HG02759 (cell line): ENCODE results near the gene CRB2.

Experiments used
- ATAC-seq: cut with Tn5 transposase; IDR thresholded peaks from one replicate; pipeline ENCODE4 v1.9.1; 2021; ENCODE audit warnings: mild to moderate bottlenecking, moderate library complexity; ENCODE audit not compliant: unreplicated experiment

CRB2 gene

GRCh38 chr9:123377211-123377971 lies 21.4 kb downstream of the CRB2 start:
- ATAC-seq = no peak

DNA sequence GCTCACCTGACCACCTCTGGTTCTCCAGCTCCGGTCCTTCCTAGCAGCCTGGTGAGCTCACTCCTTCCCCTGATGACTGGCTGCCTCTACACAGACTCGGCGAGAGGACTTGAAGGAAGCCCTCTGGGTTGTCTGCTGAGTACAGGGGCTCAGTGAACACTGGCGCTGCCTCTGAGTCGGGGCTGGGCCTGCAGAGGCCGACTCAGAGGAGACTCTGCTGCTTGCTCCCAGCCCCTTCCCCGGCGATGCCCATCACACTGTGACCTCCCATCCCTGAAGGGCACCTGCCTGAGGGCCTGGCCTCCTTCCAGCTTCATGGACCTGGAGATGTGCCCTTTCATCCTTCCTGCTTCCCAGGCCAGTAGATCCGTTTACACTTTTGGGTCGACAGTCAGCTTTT lies 22.0 kb downstream of the CRB2 start:
- ATAC-seq = no peak

- no peak for ATAC-seq
Measured at GRCh38 chr9:123378956-123379660, 23.1 kb downstream of the CRB2 start.

GRCh38 chr9:123380852-123381705 lies 25.1 kb downstream of the CRB2 start:
- ATAC-seq = no peak

DNA sequence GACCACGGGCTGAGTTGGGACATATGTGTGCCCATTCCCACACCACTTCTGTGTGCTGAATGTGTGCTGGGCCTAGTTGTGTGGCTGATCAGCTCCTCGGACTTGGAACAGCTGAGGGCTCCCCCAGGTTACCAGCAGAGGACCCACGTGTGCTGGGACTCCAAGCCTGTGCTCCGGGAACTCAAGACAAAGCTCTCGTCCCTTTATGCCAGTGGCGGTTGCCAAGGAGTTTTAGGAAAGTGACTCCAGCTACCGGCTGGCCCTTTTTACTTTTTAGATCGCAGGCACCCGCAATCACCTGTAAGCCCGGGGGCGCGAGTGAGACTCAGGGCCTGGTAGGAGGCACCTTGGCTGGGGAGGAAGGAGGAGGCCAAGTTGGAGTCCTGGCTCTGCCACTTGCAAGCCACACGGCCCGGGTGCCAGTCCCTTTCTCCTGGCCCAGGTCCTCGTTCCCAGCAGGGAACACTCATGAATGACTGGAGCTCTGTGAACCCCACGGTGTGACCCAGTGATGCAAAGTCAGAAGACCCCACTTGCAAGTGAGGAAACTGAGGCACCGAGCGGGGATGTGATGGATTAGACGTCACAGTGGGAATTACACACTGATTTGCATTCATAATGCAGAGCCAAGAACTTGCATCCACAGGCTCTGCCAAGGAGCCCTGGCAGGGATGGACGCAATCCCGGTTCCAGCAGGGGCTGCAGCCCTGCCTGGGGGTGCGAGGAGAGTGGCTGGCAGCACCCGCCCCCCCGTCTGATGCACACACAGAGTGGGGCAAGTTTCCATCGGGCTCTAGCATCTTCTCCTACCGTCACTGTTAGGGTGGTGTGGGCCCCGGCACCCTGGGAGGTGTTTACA lies 26.9 kb downstream of the CRB2 start:
- no peak for ATAC-seq

DNA sequence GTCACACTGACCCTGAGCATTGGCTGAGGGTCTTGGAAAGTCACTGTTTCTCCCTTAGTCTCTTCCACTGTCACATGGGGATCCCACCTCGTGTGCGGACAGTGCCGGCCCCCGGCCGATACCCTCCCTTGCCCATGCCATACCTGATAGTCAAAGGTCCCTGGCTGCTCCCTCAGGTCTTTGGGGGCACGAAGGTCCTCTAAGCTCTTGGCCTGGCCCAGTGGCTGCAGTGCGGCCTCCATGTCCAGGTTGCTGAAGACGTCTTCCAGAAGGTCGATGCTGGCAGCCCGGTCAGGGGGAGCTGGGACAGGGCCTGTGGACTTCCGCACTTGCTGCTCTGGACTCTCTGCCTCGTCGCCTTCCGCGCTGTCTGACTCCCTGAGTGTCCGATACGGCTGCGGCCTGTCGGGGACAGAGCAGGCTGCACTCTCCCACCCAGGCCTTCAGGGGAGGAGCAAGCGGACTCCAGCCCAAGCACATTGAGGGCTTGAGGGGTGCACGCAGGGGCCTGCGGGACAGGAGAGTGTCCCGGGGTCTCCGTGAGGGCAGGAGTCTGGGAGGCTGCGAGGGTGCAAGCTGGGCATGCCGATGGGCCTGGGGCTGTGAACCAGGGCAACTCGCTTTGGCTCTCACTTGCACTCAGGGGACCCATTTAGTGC lies 27.6 kb downstream of the CRB2 start:
- no peak for ATAC-seq

GRCh38 chr9:123387686-123388085 lies 31.7 kb downstream of the CRB2 start:
- no peak for ATAC-seq

DNA sequence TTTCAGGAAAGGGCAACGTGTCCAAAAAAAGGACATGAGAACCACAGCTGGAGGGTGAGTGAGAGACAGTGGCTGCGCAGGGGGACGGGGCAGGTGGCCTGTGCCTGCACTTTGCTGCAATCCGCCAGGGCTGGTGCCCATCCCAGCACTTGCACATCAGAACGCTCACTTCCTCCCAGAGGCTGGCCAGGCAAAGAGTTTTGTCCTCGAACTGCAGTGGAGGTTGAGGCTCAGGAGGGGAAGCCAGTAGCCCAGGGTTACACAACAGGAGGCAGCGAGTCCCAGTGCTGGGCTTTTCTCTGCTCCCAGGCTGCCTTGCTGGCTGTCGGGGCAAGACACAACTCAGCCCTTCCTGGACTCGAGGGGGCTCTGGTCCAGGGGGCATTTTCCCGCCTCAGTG lies 33.1 kb downstream of the CRB2 start:
- ATAC-seq = no peak

DNA sequence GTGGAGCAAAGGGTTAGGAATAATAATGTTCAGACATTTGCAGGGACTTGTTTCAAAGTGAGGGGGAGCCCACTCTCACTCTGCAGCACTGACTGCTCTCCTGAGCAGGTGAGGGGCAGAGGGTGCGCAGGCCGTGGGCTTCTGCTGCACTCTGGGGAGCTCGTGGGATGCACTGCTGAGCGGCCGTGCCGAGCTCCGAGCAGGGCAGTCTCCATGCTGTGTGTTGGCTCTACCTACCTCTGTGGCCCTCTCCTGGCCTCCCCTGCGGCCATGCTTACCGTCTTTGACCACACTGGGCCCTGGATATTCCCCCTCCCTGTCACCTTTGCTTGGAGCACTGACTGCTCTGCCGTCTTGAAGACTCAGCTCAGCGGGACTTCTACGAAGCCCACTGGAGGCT lies 33.7 kb downstream of the CRB2 start:
- ATAC-seq = no peak

GRCh38 chr9:123390337-123391135 lies 34.5 kb downstream of the CRB2 start:
- no peak for ATAC-seq

DNA sequence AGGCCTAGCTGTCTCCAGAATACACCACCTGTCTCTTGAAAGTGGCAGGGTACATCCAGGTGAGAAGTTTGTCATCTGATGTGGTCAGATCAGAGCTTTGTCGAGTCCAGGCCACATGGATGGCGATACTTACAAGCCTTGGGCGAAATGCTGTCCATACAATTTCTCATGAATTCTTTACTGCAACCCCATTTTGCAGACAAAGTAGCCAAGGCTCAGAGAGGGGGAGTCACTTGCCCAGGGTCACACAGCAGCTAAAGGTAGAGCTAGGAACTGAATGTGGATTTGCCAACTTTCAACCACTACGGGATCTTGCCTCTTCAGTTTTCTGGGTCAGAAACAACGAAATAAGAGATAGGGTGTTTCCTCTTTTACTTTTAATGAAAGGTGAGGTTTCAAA lies 35.2 kb downstream of the CRB2 start:
- ATAC-seq = no peak

DNA sequence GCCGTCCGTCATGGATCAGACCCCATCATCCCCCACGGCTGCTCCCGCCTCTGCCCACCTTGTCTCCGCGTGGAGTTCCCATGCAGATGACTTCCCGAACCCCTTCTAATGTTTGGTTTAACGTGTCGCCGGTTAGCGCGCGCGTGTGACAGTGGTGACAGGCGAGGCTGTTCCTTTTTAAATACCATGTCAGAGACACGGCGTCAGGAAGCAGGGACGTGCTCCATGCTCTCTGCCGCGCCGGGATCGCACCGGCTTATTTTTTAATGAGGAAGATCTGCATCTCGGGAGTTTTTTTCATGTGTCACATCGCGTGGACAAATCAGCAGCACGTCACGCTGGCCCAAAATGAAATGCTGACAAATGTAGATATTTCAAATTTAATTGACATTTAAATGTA lies 35.9 kb downstream of the CRB2 start:
- ATAC-seq = no peak

DNA sequence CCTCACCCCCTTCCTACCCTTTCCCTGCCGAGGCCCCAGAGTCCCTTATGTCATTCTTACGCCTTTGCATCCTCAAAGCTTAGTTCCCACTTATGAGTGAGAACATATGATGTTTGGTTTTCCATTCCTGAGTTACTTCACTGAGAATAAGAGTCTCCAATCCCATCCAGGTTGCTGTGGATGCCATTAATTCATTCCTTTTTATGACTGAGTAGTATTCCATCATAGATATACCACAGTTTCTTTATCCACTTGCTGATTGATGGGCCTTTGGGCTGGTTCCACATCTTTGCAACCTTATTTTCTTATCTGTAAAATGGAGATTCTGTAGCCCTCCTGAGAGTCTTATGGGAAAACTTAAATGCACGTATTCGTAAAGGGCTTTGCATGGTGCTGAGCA lies 36.8 kb downstream of the CRB2 start:
- ATAC-seq = no peak

GRCh38 chr9:123394291-123395235 lies 38.6 kb downstream of the CRB2 start:
- ATAC-seq = no peak

DNA sequence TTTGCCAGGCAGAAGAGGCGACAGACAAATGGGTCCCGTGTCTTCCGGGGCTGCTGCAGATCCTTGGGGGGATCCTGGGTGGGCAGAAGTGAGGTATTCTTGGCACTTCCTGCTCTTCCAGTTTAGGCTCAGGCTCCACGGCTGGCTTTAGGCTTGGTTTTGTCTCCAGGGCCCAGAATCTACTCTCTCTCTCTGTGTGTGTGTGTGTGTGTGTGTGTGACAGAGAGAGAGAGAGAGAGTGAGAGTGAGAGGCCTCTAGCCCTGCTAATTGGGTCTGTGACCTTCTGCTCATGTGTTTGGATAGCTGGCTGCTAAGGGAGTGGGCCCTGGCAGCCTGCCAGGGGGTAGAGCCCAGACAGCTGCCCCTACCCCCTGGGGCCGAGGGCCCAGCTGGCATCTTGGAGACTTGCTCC lies 39.3 kb downstream of the CRB2 start:
- no peak for ATAC-seq

DNA sequence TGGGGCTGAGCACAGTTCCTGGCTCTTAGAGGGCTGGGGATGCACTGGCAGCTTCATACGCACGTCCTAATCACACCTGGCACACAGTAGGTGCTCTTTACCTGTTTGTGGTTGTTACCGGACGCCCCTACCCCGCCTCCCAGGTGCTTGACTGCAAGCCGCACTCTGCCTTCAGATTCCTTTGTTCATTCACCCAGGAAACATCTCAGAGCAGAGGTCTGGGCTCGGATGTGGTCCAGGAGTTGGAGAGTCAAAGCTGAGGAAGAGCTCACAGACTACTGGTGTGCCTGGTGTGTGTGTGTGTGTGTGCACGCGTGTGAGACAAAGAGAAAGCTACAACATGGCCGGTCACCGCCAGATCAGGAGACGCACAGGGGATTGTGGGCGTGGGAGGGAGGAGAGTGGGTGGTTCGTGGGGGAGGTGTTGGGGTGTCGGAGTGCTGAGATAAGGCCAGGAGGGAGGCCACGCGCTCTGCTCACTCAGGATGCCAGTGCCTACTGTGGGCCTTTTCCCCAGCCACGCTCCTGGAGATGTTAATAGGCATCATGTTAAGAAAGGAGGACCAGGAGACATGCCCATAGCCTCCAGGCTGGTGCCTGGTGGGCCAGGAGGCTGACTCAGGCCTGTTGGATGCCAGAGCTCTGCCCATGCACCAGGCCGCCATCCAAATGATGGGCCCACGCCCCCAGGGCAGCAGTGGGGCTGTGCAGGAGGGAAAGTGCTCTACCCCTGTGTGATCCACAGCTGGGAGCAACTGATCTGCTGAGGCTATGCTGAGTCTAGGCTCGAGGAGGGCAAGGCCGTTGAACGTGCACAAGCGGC lies 39.9 kb downstream of the CRB2 start:
- ATAC-seq = no peak

DNA sequence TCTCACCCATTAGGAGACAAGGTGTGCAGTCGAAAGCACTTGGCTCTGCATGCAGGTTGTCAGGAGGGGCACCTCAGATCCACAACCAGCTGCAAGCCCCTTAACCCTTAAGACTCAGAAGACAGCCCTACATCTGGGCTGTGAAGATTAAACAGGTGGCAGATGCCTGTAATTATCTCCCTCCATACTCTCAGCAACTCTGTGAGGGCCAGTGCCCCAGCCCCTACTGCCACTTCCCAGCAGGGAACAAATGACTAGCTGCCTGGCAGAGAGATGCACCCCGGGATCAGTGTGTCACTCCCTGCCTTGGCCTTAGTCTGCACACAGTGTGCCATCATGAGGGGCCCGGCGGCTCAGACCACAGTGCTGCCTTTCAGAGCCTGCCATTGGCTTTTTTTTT lies 42.0 kb downstream of the CRB2 start:
- no peak for ATAC-seq
